Kidney capillary endothelial cell (primary cell): ENCODE data around the gene SMC4.

Experiments
- DNase-seq: peaks from one replicate; pipeline ENCODE4 v3.0.0-alpha.2; 2018; ENCODE audit warnings: low spot score

Gene SMC4

GRCh38 chr3:160395297-160395696 lies 4.2 kb upstream of the SMC4 start:
- DNase-seq: no peak

DNA sequence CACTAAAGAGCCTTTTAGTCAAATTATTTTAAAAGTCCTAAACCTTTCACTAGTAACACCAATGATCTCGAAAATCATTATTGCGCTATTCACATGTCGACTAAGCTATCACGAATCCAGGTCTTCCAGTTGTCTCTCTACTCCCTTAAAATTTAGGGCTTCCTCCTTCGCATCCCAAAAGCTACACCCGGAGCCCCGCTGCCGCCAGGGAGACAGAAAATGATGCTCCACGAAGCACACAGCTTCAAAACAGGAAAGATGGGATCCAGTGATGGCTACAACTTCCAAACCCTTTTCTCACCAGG lies 678 bp upstream of the SMC4 start:
- DNase-seq: no peak

DNA sequence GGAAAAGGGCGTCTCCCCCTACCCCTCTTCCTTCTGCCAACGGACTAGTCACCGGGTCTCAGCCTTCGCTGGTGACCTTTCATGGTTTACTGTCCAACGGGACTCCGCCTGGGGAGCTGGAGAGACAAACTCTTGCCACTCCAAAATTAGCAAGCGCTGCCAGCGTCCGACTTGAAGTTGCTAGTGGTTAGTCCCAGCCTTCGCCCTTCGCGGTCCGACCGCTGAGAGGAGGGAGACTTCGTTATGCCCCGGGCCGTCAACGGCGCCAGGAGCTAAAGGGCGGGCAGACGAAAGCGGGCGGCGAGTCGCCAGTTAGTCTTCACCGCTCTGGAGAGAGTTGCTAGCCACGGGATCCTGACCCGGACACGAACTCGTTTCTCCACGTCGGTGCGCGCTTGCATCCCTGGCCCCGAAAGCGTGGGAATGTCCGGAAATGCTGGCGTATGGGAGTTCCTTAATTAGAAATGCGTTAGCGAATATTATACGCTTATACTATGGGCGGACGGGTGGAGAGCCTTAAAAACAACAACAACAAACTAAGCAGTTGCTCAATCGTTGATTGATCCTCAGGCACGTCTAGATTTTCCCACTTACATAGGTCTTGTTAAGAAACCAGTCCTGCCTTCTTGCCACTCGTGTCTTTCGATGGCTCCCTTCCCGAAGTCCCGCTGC lies 716 bp downstream of the SMC4 start:
- peak; percentile 38 for DNase-seq

DNA sequence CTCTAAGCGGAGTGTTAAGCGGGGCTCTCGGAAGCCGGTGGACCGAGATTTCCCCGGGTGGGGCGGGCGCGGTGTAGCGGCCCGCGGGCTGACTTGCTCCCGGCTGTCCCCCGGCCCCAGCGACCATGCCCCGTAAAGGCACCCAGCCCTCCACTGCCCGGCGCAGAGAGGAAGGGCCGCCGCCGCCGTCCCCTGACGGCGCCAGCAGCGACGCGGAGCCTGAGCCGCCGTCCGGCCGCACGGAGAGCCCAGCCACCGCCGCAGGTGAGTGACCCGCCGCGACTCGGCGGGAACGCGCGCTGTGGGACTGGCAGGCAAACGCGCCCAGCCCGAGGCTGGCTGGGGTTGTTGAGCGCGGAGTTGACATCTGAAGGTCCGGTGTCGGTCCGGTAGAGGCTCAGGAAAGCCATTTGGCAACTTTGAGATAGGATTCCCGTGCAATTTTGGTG lies 1.3 kb downstream of the SMC4 start:
- DNase-seq: no peak

- peak; percentile 30 for DNase-seq
These were observed 2.0 kb downstream of the SMC4 start for GRCh38 chr3:160401291-160402095.

GRCh38 chr3:160402221-160403027 lies 3.0 kb downstream of the SMC4 start:
- DNase-seq: no peak

DNA sequence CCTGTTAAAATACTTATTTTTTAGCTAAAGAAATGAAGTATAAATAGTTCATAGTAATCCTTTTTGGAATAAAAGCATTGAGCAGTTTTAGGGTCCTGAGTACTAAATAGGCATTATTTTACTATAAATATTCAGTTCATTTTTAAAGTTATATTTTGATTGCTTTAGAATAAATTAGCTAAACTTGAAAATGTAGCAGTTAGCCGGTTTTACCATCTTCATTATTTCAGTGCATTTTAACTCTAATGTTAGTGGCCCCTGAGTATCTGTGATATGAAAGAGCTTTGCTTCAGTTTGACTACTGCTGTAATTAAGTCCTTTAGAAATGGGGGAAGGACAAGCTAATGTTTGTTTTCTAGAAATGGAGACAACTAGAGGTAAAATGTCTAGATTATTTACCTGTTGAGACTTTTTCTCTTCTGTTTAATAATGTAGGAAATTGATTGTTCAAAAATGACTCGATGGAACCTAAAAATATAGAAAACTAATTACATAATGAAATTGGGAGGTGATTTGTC lies 3.6 kb downstream of the SMC4 start:
- no peak for DNase-seq

- DNase-seq: peak; percentile 50
These were observed 4.5 kb downstream of the SMC4 start for GRCh38 chr3:160403796-160404470.

GRCh38 chr3:160409812-160410610 lies 10.6 kb downstream of the SMC4 start:
- no peak for DNase-seq

DNA sequence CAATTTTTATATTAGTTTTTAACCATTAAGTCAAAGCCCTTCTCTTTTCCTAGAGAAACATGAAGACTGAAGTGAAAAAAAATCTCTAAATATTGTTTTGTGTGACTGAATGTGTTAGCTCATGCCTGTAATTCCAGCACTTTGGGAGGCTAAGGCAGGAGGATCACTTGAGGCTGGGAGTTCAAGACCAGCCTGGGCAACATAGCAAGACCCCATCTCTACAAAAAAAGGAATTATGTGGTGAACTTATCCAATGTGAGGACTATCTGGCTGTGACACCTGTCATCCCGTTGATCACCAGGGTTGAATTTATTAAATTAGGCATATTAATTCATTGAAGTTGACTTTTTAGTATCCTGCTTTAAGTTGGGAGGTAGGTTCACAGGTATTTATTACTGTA lies 13.0 kb downstream of the SMC4 start:
- no peak for DNase-seq

DNA sequence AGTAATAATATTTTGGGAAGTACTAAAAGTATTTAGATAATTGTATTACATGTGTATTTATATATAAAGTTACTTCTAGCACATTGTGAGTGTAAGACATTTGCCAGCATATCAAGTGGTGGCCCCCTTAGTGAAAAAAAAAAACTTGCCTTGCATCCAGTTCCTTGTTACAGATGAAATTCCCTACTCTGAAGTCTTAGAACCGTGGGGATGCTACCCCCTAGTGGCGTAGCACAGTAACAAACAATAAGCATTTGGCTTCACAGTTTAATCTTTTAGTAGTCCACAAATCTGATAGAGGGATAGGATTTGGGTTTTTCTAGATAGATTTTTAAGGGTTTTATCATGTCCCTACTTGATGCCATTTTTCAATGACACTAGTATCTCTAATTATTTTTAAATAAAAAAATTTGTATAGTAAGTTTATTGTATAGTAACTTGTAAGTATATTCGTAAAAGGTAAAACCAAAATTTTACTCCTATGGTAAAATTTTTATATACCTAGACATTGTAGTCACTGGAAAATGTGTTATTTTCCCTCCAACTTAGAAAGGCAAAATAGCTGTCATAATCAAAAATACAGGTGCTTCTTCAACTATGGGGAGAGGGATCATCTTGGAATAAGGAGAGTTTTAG lies 14.3 kb downstream of the SMC4 start:
- peak; percentile 75 for DNase-seq

DNA sequence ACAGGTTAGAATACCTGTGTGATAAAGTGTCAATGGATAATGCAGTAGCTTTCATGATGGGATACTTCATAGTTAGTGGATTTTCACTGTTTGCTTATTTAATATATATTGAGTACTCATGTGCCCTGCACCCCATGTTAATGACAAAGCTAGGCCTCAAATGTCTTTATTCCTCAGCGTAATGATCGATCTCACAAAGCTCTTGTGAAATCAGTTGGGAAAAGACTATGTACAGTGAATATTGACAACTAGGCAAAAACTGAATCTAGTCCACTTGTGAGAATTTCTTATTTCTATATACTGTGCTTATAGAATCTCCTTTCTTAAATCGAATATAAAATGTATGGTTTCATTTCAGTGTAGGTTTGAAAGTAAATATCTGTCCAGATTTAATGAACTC lies 17.9 kb downstream of the SMC4 start:
- DNase-seq: no peak

GRCh38 chr3:160427832-160428424 lies 28.5 kb downstream of the SMC4 start:
- no peak for DNase-seq

DNA sequence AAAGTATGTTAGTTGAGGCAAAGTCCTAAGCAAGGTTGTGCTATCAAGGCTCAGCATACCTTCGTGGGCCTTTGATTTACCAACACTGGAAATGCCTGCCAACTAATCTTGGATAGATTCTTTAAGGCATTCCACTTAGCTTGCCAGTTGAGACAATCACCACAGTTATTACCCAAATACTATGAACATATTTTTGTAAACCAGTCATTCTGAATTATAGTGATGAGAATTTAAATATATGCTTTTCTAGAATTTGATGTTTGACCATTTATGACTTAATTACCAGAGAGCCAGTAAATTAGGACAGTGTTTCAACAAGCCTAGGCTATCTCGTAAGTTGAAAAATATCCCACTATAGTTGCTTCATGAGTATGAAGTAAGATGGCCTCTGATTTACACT lies 34.6 kb downstream of the SMC4 start:
- no peak for DNase-seq

GRCh38 chr3:160435095-160435494 lies 35.6 kb downstream of the SMC4 start:
- no peak for DNase-seq

DNA sequence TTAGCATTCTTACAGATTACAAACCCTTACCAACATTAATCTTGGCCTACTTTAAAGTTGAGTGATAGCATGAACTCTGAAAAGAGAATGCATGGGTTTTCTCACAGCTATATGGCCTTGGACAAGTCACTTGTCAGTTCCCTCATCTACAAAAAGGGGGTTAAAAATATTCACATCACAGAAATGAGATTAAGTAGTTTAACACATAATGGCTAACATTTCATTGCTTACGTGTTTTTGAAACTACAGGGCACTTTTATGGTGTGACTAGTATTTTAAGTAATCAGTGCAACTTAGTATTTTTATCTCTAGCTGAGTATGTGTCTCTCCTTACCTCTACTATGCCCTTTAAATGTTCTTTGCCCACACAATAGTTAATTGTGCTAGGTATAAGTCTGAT lies 36.3 kb downstream of the SMC4 start:
- DNase-seq: no peak

GRCh38 chr3:160437083-160437455 lies 37.6 kb downstream of the SMC4 start:
- DNase-seq: no peak

GRCh38 chr3:160440687-160441086 lies 41.2 kb downstream of the SMC4 start:
- DNase-seq: no peak

GRCh38 chr3:160444411-160444810 lies 45.0 kb downstream of the SMC4 start:
- DNase-seq: no peak

GRCh38 chr3:160445854-160446253 lies 46.4 kb downstream of the SMC4 start:
- no peak for DNase-seq
